Stimulated activated CD4-positive, alpha-beta T cell treated with anti-CD3 and anti-CD28 coated beads, Interleukin-12 subunit alpha, Interleukin-12 subunit beta, amount 100 ng/mL, for 48 hours (primary cell): ENCODE results near the gene AMFR.

ENCODE experiments used
- DNase-seq, 3 donors: peaks; one replicate each; pipeline ENCODE4 v3.0.0-alpha.2; 2020; ENCODE audit warnings: low read depth in 2 of 3, low spot score in 1 of 3

Gene AMFR

DNA sequence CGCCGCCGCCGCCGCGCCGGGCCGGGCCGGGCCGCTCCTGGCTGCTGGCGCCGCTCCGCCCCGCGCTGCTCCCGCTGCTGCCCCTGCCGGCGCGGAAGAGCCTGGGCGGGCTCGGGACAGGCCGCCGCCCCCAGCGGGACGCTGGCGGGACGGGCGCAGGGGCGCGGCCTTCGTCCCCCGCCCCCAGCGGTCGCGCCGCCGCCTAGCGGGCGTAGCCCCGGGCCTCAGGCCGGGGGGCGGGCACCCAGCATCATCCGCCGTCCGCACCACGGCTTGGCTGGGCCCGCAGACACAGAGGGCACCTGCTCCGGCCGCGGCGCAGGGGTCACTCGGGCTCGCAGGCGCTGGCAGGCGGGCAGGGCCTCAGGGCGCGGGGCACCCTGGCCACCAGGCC lies at the start of gene AMFR:
Gene AMFR (minus strand): TSS at position 107 of the 394 bp plus-strand sequence. CDS start 218 bp downstream, outside the sequence.
- DNase-seq = peak in 2 of 3 donors; percentile 21 to 60

DNA sequence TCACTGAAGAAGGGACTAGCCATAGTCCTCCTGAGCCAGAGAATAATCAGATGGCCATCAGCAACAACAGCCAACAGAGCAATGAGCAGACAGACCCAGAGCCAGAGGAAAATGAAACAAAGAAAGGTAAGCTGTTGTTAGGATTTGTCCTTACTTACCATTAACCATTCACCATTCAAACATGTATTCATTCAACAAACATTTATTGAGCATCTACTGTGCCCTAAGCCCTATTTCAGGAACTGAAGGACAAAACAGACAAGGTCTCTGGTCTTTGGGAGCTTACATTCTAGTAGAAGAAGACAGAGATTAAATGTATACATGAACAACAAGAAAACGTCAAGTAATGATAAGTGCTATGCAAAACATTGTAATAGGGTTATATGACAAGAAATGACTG lies 45.3 kb upstream of the AMFR start:
- DNase-seq = no peak

GRCh38 chr16:56470232-56470631 lies 44.9 kb upstream of the AMFR start:
- DNase-seq = no peak

- no peak for DNase-seq
Observed at GRCh38 chr16:56469748-56470147, 44.4 kb upstream of the AMFR start.

DNA sequence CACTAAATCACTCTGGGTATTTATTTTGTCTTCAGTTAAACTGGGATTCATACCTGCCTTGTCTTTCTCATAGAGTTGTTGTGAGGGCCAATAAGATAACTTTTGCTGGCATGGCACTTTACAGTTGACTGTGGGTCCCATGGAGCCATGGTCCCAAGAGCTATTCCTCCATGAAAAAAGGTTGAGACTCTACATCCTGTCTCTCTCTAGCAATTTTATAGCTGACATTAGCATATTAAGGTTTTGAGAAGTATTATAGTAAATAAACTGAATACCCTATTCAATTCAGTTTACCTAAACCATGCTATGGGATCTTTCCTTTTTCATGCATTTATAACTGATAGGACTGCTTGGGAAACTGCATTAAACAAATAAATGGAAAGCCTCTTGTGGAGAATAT lies 43.5 kb upstream of the AMFR start:
- DNase-seq = no peak

DNA sequence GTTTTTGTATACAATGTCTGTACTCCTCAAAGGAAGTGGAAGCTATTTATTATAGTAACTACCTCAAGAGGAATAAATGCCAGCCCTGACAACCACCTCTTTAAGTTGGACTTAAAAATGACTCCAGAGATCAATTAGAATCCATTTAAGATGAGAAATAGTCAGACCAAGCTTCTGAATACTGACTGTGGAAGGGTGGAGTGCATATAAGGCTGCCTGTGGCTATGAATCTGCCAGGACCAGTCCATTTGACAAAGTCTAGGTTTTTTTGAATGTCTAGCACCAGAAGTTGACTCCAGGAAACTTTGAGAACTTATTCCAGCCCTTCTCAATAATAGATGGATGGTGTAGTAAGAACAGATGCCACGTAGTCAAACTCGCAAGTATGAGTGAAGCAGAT lies 41.0 kb upstream of the AMFR start:
- no peak for DNase-seq

DNA sequence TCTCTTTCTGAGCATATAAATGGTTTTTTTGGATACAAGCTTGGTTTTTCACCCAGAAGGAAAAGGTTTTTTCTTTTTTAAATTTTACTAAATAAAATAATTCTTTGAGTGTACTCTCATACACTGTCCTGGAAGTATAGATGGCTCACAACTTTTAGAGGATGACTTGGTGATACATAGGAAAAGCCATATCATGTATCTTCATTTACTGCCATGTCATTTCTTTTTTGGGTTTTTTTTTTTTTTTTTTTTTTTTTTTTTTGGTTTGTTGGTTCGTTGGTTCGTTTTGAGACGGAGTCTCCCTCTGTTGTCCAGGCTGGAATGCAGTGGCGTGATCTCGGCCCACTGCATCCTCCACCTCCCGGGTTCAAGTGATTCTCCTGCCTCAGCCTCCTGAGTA lies 37.8 kb upstream of the AMFR start:
- no peak for DNase-seq

DNA sequence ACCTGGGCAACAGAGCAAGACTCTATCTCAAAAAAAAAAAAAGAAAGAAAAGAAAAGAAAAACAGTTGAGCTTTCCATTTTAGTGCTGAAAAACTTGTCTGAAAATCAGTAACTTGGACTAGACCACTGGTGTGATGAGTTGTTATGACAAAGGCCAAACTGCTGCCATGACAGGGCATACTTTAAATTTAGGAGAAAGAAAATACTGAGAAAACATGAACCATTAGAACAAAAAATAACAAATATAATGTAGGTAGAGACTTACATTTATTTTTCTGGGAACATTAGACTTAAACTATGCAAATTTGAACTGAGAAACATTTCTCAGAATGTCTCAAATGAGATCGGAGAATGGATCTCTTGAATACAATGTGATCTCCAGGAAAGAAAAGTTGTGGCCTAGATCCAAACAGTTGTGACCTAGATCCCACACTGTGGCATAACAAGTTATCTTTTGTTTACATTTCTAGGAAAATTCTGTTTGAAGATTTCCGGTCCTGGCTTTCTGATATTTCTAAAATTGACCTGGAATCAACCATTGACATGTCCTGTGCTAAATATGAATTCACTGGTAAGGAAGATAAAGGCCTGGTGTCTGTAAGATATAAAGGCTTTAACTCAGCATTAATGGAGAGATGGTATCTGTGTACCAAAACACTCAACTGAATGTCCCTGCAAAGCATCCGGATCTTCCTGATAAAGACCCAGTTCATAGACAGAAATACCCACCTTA lies 36.9 kb upstream of the AMFR start:
- no peak for DNase-seq

GRCh38 chr16:56460101-56460500 lies 34.8 kb upstream of the AMFR start:
- no peak for DNase-seq

DNA sequence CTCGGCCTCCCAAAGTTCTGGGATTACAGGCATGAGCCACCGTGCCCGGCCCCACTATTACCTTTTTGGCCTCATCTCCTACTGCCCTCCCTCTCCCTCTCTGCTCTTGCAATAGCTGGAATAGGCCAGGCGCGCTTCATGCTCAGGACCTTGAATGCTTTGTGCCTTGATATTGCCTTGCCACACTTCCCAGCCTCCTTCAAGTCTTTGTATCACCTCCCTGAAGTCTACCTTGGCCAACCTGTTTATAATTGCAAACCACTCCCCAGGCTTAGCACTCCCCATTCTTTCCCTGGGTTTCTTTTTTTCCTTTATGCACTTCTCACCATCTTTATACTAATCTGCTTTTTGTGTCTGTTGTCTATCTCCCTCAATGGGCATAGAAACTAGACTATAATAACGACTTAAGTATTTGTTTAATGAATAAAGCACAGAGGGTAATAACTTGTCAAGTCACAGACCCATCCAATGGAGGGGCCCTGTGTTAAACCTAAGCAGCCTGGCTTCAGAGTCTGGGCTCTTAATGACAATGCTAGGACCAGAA lies 32.7 kb upstream of the AMFR start:
- DNase-seq = no peak

DNA sequence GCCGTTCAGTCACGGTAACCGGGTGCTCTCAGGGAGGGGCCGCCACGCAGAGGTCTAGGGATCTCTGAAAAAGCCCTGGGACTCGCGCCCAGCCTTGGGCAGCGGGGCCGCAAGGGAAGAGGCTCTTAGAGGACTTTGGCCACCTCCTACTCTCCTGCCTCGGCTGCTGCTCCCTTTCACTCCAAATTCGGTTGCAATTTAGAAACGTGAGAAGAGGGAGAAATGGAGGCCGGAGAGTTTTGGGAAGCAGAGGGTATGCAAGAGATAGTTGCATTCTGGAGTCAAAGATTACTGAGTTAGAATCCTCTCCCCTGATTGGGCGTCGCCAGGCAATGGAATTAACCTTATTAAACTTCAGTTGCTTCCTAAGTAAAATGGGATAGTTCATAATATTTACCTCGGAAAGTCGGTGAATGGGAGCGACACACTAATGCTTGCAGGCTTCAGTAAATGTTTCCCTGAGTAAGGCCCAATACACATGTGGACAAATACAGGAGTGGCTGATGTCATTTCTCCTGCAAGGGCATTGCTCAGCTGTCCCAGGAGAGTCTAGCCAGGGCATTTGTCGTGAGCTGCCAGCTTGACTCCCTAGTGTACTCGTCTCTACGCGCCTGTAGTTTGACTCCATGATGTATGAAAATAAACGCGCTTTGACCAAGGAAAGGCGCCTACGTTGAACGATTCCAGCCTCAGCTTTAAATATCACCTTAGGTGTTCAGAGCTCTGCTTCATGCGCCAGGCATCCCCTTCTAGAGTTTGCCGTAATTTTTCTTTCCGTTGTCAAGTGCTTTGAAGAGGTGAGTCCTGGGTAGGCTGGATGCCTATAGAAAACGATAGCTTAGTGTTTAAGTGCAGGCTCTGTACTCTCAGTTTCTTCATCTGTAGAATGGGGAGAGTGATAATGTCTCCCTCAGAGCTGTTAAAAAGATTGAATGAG lies 26.7 kb upstream of the AMFR start:
- DNase-seq = no peak

GRCh38 chr16:56450986-56451752 lies 25.8 kb upstream of the AMFR start, which contains the start of the genes NUDT21 and OGFOD1:
NUDT21 (minus strand) TSS chr16:56451332; CDS start chr16:56451202, 130 bp downstream.
OGFOD1 (plus strand) TSS chr16:56451554; CDS start chr16:56451613, 59 bp downstream.
- peak; percentile 82 to 89 (median 82) for DNase-seq

GRCh38 chr16:56450275-56450985 lies 25.1 kb upstream of the AMFR start:
- no peak for DNase-seq

DNA sequence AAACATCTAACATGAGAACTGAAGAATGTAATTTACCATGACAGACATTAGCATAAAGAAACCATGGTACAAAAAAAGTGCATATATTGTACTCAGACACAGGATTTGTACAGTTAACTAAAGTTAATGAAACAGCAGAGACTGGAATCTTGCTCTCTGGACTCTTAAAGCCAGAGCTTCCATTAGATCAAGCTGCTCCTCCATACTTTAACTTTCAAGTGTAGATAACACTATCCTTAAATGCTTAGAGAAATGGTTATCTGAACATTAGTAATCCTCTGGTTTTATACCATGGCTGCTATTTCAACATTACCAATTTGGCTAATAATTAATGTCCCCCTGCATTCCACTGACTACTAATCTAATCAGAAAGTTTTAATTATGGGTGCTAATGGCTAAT lies 22.7 kb upstream of the AMFR start:
- DNase-seq = no peak

- no peak for DNase-seq
Observed at GRCh38 chr16:56447286-56447685, 21.9 kb upstream of the AMFR start.

- no peak for DNase-seq
Observed at GRCh38 chr16:56438038-56438437, 12.7 kb upstream of the AMFR start.

GRCh38 chr16:56436258-56436657 lies 10.9 kb upstream of the AMFR start:
- no peak for DNase-seq

DNA sequence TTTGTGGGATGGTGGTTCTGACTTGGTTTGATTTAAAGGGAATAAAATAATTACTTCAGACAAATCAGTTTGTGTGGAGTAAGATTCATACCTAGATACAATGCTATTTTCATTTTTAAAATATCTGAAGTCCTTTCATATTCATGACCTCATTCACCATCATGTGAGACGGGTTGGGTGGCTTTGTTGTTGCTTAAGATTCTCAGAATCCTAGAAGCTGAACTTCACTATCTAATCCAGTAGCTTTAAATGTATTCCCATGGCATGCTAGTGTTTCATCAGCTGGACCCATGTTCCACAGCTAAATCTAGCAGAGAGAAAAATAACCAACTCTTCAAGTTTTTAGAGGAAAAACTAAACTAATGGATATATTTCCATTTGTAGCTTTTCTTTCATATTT lies 2.7 kb upstream of the AMFR start:
- no peak for DNase-seq

DNA sequence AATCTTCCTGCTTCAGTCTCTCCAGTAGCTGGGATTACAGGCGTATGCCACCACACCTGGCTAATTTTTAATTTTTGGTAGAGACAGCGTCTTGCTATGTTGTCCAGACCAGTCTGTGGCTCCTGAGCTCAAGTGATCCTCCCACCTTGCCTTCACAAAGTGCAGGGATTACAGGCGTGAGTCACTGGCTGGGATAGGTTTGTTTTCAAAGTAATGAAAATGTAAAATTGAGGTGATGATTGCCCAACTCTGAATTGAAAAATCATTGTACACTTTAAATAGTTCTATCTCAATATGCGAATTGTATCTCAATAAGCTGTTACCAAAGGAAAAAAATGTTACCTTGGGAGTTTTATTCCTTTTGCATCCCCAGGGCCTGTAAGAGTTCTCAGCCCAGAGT lies 1.2 kb upstream of the AMFR start:
- DNase-seq = no peak

DNA sequence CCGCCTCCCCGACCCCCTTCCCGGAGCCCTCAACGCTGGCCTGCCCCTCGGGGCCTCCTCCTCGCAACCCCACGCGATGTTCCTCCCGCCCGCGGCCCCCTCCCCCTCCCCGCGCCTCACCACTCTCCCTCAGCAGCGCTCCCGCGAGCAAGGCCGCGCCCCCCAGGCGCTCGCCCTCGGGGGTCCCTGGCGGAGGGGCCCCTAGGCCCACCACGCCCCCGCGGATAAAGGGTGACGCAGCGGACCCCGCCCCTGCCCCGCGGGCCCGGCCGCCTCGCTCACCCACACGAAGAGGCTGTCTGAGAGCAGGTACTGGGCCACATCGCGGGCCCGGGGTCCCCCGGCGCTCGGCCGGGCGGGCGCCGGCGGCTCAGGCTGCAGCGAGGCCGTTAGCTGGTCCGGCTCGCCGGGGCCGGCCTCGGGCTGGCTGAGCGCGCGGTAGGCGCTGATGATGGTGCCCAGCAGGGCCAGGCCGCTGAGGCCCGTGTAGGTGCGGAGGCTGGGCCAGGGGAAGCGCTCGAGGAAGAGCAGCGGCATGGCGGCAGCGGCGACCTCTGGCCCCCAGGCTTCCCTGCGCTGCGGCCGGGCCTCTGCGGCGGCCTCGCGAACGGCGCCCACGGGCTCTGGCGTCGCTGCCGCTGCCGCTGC lies 430 bp downstream of the AMFR start:
- DNase-seq = peak in 1 of 3 donors; percentile 13
